GM12892 (cell line): Measurements from ENCODE around the gene NUDT14.

Source experiments
- POLR2A ChIP-seq: IDR thresholded peaks from 2 replicates; pipeline ENCODE4 v1.6.1; 2011; ENCODE audit warnings: low read depth, low read length, control low read depth
- POLR2AphosphoS5 ChIP-seq: IDR thresholded peaks from 2 replicates; pipeline ENCODE4 v1.6.1; 2011; ENCODE audit warnings: low read depth, low read length, control low read depth
- TAF1 ChIP-seq: IDR thresholded peaks from 2 replicates; pipeline ENCODE4 v1.6.1; 2011; ENCODE audit warnings: low read depth, mild to moderate bottlenecking, control low read depth, low read length, borderline replicate concordance

DNA sequence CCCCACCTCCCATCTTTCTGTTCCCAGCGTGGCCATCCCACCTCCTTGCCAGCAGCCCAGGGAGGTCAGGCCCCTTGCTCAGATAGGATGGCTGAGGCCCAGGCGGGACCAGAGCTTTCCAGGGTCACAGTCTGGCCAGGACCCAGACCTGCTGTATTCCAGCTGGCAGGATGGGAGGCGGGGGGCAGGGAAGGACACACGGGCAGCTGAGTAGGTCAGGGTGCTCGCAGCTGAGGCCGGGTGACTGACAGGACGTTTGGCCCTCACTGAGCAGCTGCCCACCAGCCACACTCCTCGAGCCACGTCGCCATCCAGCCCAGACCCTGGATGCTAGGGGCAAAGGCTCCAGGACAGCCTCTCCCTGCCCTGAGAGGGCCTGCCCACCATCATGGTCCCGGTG lies 4.0 kb downstream of the NUDT14 start:
- TF ChIP-seq POLR2AphosphoS5 (no peak), POLR2A (no peak), TAF1 (no peak)
